T1000 (cell line): ENCODE measurements around the gene IL4.

Source experiments
- DNase-seq: peaks from one replicate; lab custom pipeline; 2025; ENCODE audit warnings: mixed read lengths; lab: John Stamatoyannopoulos, UW

IL4 gene

GRCh38 chr5:132695956-132696355 is 22.2 kb downstream of the IL4 start:
- DNase-seq, result no peak

DNA sequence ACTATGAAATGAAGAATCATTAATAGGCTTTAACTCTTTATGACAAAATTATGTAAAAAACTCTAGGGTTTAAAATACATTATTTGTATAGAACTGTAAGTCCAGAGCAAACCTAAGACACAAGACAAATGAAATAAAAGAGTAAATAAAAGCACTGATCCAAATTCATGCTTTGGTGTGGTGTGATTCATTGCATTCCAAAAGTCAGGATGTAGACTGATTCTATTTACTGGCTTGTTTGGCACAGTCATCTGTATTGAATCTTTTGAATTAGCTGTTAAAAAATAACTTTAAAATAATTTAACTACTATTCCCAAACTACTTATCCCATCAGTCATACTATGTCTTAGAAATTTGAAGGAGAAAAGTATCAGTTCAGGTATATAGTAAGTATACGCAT is 31.1 kb downstream of the IL4 start:
- no peak for DNase-seq

GRCh38 chr5:132708645-132709044 is 34.9 kb downstream of the IL4 start:
- DNase-seq, result no peak

- DNase-seq, result no peak
These were observed 40.9 kb downstream of the IL4 start for GRCh38 chr5:132714456-132715307.

DNA sequence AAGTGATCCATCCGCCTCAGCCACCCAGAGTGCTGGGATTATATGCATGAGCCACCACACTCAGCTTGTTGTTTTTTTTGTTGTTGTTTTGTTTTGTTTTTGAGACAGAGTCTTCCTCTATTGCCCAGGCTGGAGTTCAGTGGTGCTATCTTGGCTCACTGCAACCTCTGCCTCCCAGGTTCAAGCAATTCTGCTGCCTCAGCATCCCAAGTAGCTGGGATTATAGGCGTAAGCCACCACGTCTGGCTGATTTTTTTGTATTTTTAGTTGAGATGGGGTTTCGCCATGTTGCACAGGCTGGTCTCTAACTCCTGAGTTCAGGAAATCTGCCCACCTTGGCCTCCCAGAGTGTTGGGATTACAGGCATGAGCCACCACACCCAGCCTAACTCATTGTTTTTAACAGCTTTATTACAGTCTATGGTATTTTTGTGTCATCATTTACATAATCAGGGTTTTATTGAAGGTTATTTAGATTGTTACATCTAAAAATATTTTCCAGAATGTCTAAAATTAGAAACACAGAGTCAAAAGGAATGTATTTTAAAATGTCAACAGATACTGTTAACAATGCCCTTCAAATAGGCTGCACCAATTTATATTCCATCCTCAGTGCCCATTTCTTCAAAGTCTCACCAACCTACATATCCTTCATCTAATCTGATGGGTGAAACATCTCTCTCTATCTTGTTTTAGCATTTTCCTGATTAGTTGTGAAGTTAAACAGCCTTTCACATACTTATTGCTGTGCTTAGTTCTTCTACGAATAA is 44.9 kb downstream of the IL4 start:
- DNase-seq, result no peak

DNA sequence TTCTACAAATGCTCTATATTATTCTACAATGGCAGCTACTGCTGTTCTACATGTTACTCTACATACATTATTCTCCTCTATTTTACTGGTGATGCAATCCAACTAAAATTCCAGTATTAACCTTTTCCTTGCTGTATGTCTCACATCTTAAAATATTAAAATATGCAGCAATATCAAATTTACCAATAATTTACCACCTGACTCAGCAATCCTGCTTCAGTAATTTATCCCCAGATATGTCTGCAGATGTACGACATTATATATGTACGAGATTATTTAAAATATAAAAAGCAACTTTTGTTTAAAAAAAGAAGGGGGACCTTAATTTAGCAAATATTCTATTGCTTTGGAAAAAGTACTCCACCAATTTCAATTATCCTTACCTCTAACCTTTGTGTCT is 52.0 kb downstream of the IL4 start:
- no peak for DNase-seq

DNA sequence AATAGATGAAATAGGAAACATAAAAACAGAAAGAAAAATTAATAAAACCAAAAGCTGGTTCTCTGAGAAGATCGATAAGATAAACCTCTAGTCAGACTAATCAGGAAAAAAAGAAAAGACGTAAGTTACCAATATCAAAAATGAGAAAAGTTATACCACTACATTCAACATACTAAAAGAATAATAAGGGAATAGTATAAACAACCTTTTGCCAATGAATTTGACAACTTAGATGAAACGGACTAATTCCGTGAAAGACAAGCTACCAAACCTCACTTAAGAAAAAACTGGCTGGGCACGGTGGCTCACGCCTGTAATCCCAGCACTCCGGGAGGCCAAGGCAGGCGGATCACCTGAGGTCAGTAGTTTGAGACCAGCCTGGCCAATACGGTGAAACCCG is 56.1 kb downstream of the IL4 start:
- DNase-seq, result no peak
